Gastroesophageal sphincter (tissue), 3 donors: ENCODE results near the gene HEPN1.

Experiments
- EP300 ChIP-seq: sonication (generic); formaldehyde crosslinking; IDR thresholded peaks from one replicate; pipeline ENCODE4 v1.6.1; 2017; ENCODE audit warnings: antibody characterized with exemption, mild to moderate bottlenecking
- POLR2A ChIP-seq, 2 donors: fragments of 450-650 bp; IDR thresholded peaks; one replicate each; pipeline ENCODE4 v1.6.1; 2017; ENCODE audit warnings: antibody characterized with exemption in 2 of 2, mild to moderate bottlenecking in 2 of 2, moderate library complexity in 1 of 2
- POLR2AphosphoS5 ChIP-seq: sonication (generic); formaldehyde crosslinking; IDR thresholded peaks from one replicate; pipeline ENCODE4 v1.6.1; 2017; ENCODE audit warnings: antibody characterized with exemption
- TF ChIP-seq, protein P1 (sequence below), 4 experiments: fragments of 200-600 bp in 2 of 4; fragments of 450-650 bp in 2 of 4; sonication (generic) in 1 of 4; IDR thresholded peaks; one replicate each; pipeline ENCODE4 v1.5.1; 2017 to 2019; ENCODE audit warnings: antibody characterized with exemption in 4 of 4, mild to moderate bottlenecking in 2 of 4, moderate library complexity in 2 of 4

GRCh38 chr11:124938970-124939369, 19.9 kb downstream of the HEPN1 start:
- TF ChIP-seq, protein P1, sequence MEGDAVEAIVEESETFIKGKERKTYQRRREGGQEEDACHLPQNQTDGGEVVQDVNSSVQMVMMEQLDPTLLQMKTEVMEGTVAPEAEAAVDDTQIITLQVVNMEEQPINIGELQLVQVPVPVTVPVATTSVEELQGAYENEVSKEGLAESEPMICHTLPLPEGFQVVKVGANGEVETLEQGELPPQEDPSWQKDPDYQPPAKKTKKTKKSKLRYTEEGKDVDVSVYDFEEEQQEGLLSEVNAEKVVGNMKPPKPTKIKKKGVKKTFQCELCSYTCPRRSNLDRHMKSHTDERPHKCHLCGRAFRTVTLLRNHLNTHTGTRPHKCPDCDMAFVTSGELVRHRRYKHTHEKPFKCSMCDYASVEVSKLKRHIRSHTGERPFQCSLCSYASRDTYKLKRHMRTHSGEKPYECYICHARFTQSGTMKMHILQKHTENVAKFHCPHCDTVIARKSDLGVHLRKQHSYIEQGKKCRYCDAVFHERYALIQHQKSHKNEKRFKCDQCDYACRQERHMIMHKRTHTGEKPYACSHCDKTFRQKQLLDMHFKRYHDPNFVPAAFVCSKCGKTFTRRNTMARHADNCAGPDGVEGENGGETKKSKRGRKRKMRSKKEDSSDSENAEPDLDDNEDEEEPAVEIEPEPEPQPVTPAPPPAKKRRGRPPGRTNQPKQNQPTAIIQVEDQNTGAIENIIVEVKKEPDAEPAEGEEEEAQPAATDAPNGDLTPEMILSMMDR (IDR thresholded peaks at IDR 0.05), result no peak
- TF ChIP-seq POLR2A (IDR thresholded peaks at IDR 0.05), result no peak
- TF ChIP-seq POLR2AphosphoS5, result no peak
- TF ChIP-seq EP300, result no peak
